Endothelial cell (in vitro differentiated cells): ENCODE results near the gene ARMH1. TPM values are rescaled to one million over a fixed set of nuclear protein-coding genes. Genes with fewer than 3 reads are reported as not detected.

Experiments
- DNase-seq: peaks from one replicate; pipeline ENCODE4 v3.0.0; 2021; ENCODE audit warnings: low spot score
- H3K27ac Mint-ChIP-seq: one replicate; pipeline ENCODE4 v1.8.0; 2021; ENCODE audit warnings: mixed read lengths, inconsistent platforms; ENCODE audit not compliant: unreplicated experiment
- H3K27me3 Mint-ChIP-seq: one replicate; pipeline ENCODE4 v1.8.0; 2021; ENCODE audit warnings: mild to moderate bottlenecking, moderate library complexity, mixed read lengths, inconsistent platforms; ENCODE audit not compliant: unreplicated experiment
- H3K36me3 Mint-ChIP-seq: one replicate; pipeline ENCODE4 v1.8.0; 2021; ENCODE audit warnings: mild to moderate bottlenecking, low read depth, mixed read lengths, inconsistent platforms; ENCODE audit not compliant: unreplicated experiment
- H3K4me1 Mint-ChIP-seq: one replicate; pipeline ENCODE4 v1.8.0; 2021; ENCODE audit warnings: mild to moderate bottlenecking, mixed read lengths, inconsistent platforms; ENCODE audit not compliant: unreplicated experiment
- H3K4me3 Mint-ChIP-seq: one replicate; pipeline ENCODE4 v1.8.0; 2021; ENCODE audit warnings: mild to moderate bottlenecking, mixed read lengths, inconsistent platforms; ENCODE audit not compliant: unreplicated experiment
- H3K9me3 Mint-ChIP-seq: one replicate; pipeline ENCODE4 v1.8.0; 2021; ENCODE audit warnings: mixed read lengths, inconsistent platforms; ENCODE audit not compliant: unreplicated experiment
- CTCF ChIP-seq: fragments of 200-600 bp; sonication (generic); IDR thresholded peaks from one replicate; pipeline ENCODE4 v1.5.0; 2021; ENCODE audit warnings: antibody characterized with exemption; ENCODE audit not compliant: unreplicated experiment
- total RNA-seq: library from RNA; stranded (reverse); fragmentation: NEBNext Ultra II Directional; extraction: Animal tissue kit (Norgen Biotek cat#: 25700); gene quantifications from one replicate; pipeline ENCODE4 v1.2.1, GENCODE V29; 2021; ENCODE audit not compliant: unreplicated experiment

The ARMH1 gene
- total RNA-seq, 1 donor from 2014 or later, result 4.1 TPM

GRCh38 chr1:44645476-44646244 lies 28.9 kb upstream of the ARMH1 start:
- Mint-ChIP-seq H3K4me1 (peaks cover 15% of the 10 kb centered on the region), H3K27ac (no peak overlapping the region), H3K36me3 (peaks cover 55% of the 10 kb centered on the region), H3K4me3 (no peak overlapping the region), H3K27me3 (peaks cover 4% of the 10 kb centered on the region), H3K9me3 (no peaks in the 10 kb centered on the region)
- TF ChIP-seq CTCF, result no peak
- DNase-seq, result no peak

- no peak for DNase-seq
- Mint-ChIP-seq H3K4me1 (peaks cover 15% of the 10 kb centered on the region), H3K4me3 (no peak overlapping the region), H3K36me3 (peaks cover 56% of the 10 kb centered on the region), H3K9me3 (no peaks in the 10 kb centered on the region), H3K27me3 (peaks cover 4% of the 10 kb centered on the region), H3K27ac (no peak overlapping the region)
- TF ChIP-seq CTCF, result no peak
These were observed 28.0 kb upstream of the ARMH1 start for GRCh38 chr1:44646261-44647110.

- Mint-ChIP-seq H3K4me1 (peaks cover 12% of the 10 kb centered on the region), H3K36me3 (peaks cover 47% of the 10 kb centered on the region), H3K9me3 (no peaks in the 10 kb centered on the region), H3K4me3 (no peak overlapping the region), H3K27ac (no peak overlapping the region), H3K27me3 (peaks cover 4% of the 10 kb centered on the region)
- DNase-seq, result no peak
- no peak for TF ChIP-seq CTCF
These were observed 26.6 kb upstream of the ARMH1 start for GRCh38 chr1:44647896-44648295.

GRCh38 chr1:44648529-44649250 lies 25.8 kb upstream of the ARMH1 start:
- Mint-ChIP-seq H3K36me3 (peaks cover 40% of the 10 kb centered on the region), H3K27me3 (peaks cover 4% of the 10 kb centered on the region), H3K4me1 (peaks cover 14% of the 10 kb centered on the region), H3K27ac (peak overlapping the region; percentile 68), H3K9me3 (no peaks in the 10 kb centered on the region), H3K4me3 (peak overlapping the region; percentile 24)
- no peak for DNase-seq
- TF ChIP-seq CTCF, result no peak
